Activated naive CD4-positive, alpha-beta T cell treated with anti-CD3 and anti-CD28 coated beads for 36 hours (primary cell): ENCODE measurements around the gene PPP3R1. TPM values are rescaled to one million over a fixed set of nuclear protein-coding genes. Genes with fewer than 3 reads are reported as not detected.

Source experiments
- CTCF ChIA-PET: fragments of 350-600 bp; sonication (Branson Sonifier 250); formaldehyde crosslinking; loops from one replicate; lab custom pipeline; 2021; ENCODE audit warnings: antibody characterized with exemption; lab: Charles Lee
- DNase-seq: peaks from one replicate; pipeline ENCODE4 v3.0.0-alpha.2; 2020
- H3K27ac Mint-ChIP-seq: one replicate; pipeline ENCODE4 v1.8.0; 2021; ENCODE audit warnings: mild to moderate bottlenecking, mixed read lengths
- H3K27me3 Mint-ChIP-seq: one replicate; pipeline ENCODE4 v1.8.0; 2021; ENCODE audit warnings: low read depth, mixed read lengths
- H3K36me3 Mint-ChIP-seq: one replicate; pipeline ENCODE4 v1.8.0; 2021; ENCODE audit warnings: low read depth, mixed read lengths
- H3K4me1 Mint-ChIP-seq: one replicate; pipeline ENCODE4 v1.8.0; 2021; ENCODE audit warnings: low read depth, mixed read lengths
- H3K4me3 Mint-ChIP-seq: one replicate; pipeline ENCODE4 v1.8.0; 2021; ENCODE audit warnings: mild to moderate bottlenecking, moderate library complexity, mixed read lengths
- H3K9me3 Mint-ChIP-seq: one replicate; pipeline ENCODE4 v1.8.0; 2021; ENCODE audit warnings: mixed read lengths
- intact Hi-C: fragments of 100-400 bp; cut with micrococcal nuclease; formaldehyde crosslinking; loops from one replicate; pipeline ENCODE4 v1.15.1; 2023
- total RNA-seq, 2 experiments: library from RNA; stranded (reverse); gene quantifications; one replicate each; pipeline ENCODE4 v1.2.3, GENCODE V29; 2021

Gene PPP3R1
- total RNA-seq, 2 experiments from 2014 or later: 61.3 to 63.5 TPM

DNA sequence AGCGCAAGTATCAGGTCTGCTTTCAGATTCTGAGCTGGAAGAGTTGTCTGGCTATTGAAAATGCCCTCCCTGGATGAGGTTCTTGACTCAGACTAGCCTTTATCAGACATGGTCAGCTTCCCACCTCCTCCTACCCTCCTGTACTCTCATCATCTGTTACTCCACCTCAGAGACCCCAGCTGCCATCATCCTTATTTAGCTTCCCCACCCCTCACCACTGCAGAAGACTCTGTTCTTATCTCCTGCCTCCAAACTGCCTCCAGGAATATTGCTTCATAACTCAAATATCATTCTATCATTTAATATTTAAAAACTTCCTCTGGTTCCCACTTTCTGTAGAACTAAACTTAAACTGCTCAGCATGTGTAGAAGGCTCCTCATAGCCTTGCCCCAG lies 31.1 kb upstream of the PPP3R1 start:
- CTCF ChIA-PET: interaction anchor here (0.7 to 3.9 kb wide), 15 partner anchors 10 to 165 kb away, joined by 3 to 60 read pairs (median 4); no protein-coding TSS in a partner anchor
- intact Hi-C loops: loop anchor here (1.0 to 2.0 kb wide), 3 partner anchors 33 to 157 kb away; no protein-coding TSS in a partner anchor
- no peaks in the 10 kb centered on the region for H3K4me1 Mint-ChIP-seq
- DNase-seq: no peak
- H3K36me3 Mint-ChIP-seq: no peaks in the 10 kb centered on the region
- H3K27me3 Mint-ChIP-seq: peaks cover 5% of the 10 kb centered on the region
- H3K27ac Mint-ChIP-seq: no peak overlapping the region
- no peak overlapping the region for H3K4me3 Mint-ChIP-seq
- H3K9me3 Mint-ChIP-seq: no peaks in the 10 kb centered on the region

DNA sequence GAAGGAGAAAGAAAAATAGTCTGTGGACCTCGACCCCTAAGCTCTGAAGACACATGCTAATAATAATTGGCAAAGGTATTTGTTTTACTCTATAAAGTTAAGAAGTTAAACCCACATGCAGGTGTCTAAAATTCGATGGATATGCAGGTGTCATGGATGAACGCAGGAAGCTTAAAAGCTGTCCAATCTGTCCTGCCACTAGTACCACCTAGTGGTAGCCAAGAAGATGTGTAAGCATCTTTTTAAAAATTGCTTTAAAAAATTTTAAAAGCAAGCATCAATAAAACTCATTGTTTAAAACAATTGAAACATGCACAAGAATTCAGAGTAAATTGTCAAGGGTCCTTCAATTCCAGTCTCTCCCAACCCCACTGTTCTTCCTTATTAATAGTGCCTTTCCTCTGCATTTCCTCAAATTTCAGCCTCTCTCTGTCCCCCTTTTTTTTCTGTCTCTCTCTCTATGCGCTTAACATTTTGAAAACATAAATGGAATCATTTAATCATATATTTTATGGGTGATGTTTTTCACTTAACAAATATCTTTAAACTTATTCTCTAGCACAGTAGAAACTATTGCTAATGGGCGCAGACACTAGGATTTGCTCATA lies 30.6 kb upstream of the PPP3R1 start:
- H3K27me3 Mint-ChIP-seq: peaks cover 2% of the 10 kb centered on the region
- no peak overlapping the region for H3K27ac Mint-ChIP-seq
- H3K4me3 Mint-ChIP-seq: no peak overlapping the region
- H3K36me3 Mint-ChIP-seq: no peaks in the 10 kb centered on the region
- CTCF ChIA-PET: interaction anchor here (0.6 to 3.9 kb wide), 25 partner anchors 11 to 164 kb away, joined by 3 to 60 read pairs (median 4); no protein-coding TSS in a partner anchor
- H3K9me3 Mint-ChIP-seq: no peaks in the 10 kb centered on the region
- peak; percentile 18 for DNase-seq
- intact Hi-C loops: loop anchor here (1.0 to 2.0 kb wide), 4 partner anchors 32 to 161 kb away; no protein-coding TSS in a partner anchor
- H3K4me1 Mint-ChIP-seq: no peaks in the 10 kb centered on the region

DNA sequence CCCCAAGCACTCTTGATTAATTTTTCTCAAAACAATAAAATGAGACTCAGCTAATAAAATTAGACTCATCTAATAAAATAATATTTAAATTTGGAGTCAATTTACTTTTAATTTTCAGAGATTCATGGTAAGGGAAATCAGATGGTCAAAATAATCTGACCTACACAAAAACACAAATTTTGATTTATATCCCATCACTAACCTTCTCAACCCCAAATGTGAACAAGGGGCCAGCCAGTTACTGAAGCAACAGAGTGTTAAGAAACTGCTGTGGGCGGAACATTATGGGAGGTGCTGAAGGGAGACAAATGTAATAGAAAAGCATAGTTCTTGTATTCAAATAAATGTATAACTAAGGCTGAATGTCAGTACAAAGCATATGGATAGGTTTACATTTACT lies 28.5 kb upstream of the PPP3R1 start:
- CTCF ChIA-PET: interaction anchor here (0.6 to 3.9 kb wide), 3 partner anchors 158 to 226 kb away, joined by 3 to 60 read pairs (median 3); no protein-coding TSS in a partner anchor
- H3K4me3 Mint-ChIP-seq: no peak overlapping the region
- H3K9me3 Mint-ChIP-seq: no peaks in the 10 kb centered on the region
- H3K4me1 Mint-ChIP-seq: no peaks in the 10 kb centered on the region
- intact Hi-C loops: no loop called here
- no peak overlapping the region for H3K27ac Mint-ChIP-seq
- H3K36me3 Mint-ChIP-seq: no peaks in the 10 kb centered on the region
- H3K27me3 Mint-ChIP-seq: peaks cover 4% of the 10 kb centered on the region
- no peak for DNase-seq

DNA sequence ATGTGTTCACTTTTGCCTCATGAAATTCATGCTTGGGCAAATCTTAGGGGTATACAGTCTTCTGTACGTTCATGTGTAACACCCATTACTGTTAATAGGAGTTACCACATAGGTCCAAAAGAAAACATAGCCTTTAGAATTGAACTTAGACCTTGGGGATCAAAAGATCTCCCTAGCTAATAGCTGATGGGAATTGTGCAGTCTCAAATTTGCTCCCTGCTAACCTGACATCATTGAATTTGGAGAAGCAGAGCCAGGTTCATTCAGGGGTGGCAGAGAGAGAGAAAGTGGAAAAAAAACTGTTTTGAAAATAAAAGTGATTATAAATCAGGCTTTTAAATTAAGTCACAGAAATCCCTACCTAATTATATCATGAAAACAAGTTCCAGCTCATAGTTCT lies 28.0 kb upstream of the PPP3R1 start:
- CTCF ChIA-PET: interaction anchor here (0.6 to 3.9 kb wide), 4 partner anchors 157 to 226 kb away, joined by 3 to 60 read pairs (median 4); no protein-coding TSS in a partner anchor
- no peak for DNase-seq
- Mint-ChIP-seq H3K4me3 (no peak overlapping the region), H3K36me3 (no peaks in the 10 kb centered on the region), H3K27ac (no peak overlapping the region), H3K4me1 (no peaks in the 10 kb centered on the region), H3K27me3 (peaks cover 4% of the 10 kb centered on the region), H3K9me3 (no peaks in the 10 kb centered on the region)
- intact Hi-C loops: no loop called here

DNA sequence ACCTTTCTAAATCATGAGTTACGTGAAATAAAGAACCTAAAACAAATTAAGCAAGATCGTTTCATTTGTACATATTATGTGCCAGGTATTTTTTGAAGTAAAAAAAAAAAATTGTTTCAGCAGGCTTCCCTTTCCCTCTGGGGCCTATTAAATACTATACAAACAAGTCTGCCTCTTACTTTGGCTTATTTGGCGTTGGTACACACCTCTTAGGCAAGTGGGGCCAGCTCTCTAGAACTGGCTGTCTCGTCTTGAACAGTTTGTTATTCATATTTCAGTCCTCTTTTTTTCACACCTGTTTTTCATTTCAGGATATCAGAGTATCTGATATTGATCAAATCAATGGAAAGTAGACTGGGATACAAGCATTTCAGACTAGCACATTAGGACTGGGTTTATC lies 27.4 kb upstream of the PPP3R1 start:
- intact Hi-C loops: no loop called here
- CTCF ChIA-PET: interaction anchor here (1.6 kb wide), 1 partner anchor 161 kb away, joined by 5 read pairs; no protein-coding TSS in a partner anchor

DNA sequence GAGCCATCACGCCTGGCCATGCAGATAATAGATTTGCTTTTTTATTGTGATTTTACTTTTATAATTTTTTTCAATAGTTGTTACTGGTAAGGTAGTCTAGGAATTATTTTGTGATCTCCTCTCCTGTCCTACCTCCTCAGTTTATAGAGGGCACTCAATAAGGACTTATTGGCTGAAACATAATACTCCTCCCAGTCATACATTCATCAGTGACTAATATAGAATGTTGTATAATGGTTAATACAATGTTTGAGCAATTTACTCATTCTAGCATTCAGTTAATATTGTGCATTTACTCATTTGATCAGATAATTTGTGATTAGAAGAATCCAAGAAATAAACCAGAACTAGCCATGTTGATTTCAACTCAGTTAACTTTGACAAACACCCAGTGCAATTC lies 25.8 kb upstream of the PPP3R1 start:
- H3K4me1 Mint-ChIP-seq: no peaks in the 10 kb centered on the region
- CTCF ChIA-PET: interaction anchor here (0.6 to 1.6 kb wide), 2 partner anchors 156 to 237 kb away, joined by 3 read pairs; no protein-coding TSS in a partner anchor

More for the DNA sequence above, 27.4 kb upstream of the PPP3R1 start:
- H3K27ac Mint-ChIP-seq: no peak overlapping the region
- no peaks in the 10 kb centered on the region for H3K36me3 Mint-ChIP-seq
- no peak overlapping the region for H3K4me3 Mint-ChIP-seq
- no peaks in the 10 kb centered on the region for H3K4me1 Mint-ChIP-seq
- peaks cover 4% of the 10 kb centered on the region for H3K27me3 Mint-ChIP-seq
- H3K9me3 Mint-ChIP-seq: no peaks in the 10 kb centered on the region
- no peak for DNase-seq

DNA sequence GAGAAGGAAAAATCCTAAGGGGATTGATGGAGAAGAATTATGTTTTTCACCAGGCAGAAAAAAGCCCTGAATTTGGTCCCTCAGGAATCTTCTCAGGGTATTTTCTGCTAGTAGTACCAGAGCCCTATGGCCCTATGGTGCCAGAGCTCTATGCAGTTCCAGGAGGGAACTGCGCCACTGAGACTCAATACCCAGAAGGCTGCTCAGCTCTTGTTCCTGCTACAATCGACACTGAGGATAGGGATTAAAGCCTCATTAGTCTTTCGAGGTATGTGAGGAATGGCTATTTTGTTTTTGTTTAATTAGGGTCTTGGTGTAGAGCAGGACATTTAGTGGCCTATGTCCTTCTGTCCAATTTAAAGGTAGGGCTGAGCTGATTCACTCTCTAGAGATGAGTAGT lies 21.7 kb upstream of the PPP3R1 start:
- Mint-ChIP-seq H3K36me3 (no peaks in the 10 kb centered on the region), H3K9me3 (no peaks in the 10 kb centered on the region), H3K4me3 (no peak overlapping the region), H3K4me1 (no peaks in the 10 kb centered on the region), H3K27ac (no peak overlapping the region), H3K27me3 (peaks cover 2% of the 10 kb centered on the region)
- DNase-seq: no peak
- CTCF ChIA-PET: interaction anchor here (0.5 kb wide), 1 partner anchor 67 kb away, joined by 5 read pairs; no protein-coding TSS in a partner anchor
- intact Hi-C loops: no loop called here

More for the DNA sequence above, 25.8 kb upstream of the PPP3R1 start:
- no peak for DNase-seq
- Mint-ChIP-seq H3K27me3 (peaks cover 2% of the 10 kb centered on the region), H3K27ac (no peak overlapping the region), H3K36me3 (no peaks in the 10 kb centered on the region), H3K9me3 (no peaks in the 10 kb centered on the region), H3K4me3 (no peak overlapping the region)
- intact Hi-C loops: no loop called here

DNA sequence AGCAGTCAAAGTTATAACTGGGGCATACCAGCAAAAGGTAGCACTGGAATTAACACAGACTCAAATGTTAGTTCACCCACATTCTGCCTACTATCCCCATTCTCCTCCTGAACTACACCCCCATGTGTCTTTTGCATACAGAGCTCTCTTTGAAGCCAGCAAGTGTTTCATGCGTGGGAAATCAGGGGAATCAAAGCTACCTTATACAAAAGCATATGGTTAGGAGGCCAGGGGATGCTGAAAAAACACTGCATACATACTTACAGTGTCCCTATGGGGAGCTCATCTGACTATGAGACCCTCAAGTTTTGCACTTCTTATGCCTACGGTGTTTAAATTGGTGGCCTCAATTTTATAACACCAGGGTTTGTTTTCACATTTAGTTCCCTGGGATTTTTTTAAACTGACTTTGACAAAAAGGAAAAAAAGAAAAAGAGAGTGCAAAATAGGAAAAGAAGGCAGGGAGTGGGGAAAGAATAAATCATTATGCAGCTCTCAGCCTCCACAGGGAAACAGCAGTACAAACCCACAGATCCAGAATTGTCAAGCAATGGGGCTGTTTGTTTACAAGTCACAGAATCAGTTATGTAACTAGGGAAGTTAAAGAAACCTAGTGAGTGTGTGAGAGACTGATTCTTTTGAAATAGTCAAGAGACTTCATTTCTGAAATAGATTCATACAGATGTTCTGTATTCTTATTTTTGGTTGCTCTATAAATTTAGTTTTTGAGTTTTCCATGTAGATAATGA lies 20.1 kb upstream of the PPP3R1 start:
- no peak overlapping the region for H3K27ac Mint-ChIP-seq
- CTCF ChIA-PET: interaction anchor here (0.6 to 1.2 kb wide), 3 partner anchors 13 to 150 kb away, joined by 3 read pairs; no protein-coding TSS in a partner anchor
- no peaks in the 10 kb centered on the region for H3K9me3 Mint-ChIP-seq
- H3K4me3 Mint-ChIP-seq: no peak overlapping the region
- intact Hi-C loops: no loop called here
- DNase-seq: no peak
- H3K27me3 Mint-ChIP-seq: peaks cover under 1% of the 10 kb centered on the region
- H3K36me3 Mint-ChIP-seq: peaks cover 2% of the 10 kb centered on the region
- H3K4me1 Mint-ChIP-seq: no peaks in the 10 kb centered on the region

DNA sequence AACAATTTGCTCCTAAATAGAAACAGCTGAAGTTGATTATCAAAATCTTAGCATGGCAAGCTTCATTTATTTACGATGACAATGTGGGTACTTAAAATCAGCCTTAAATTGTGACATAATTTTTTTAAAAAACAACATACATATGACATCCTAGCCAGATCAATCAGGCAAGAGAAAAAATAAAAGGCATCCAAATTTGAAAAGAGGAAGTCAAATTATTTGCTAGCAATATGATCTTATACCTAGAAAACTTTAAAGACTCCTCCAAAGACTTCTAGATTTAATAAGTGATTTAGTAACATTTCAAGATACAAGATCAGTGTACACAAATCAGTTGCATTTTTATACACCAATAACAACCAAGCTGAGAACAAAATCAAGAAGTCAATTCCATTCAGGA lies 14.3 kb upstream of the PPP3R1 start:
- no peak for DNase-seq
- Mint-ChIP-seq H3K4me1 (no peaks in the 10 kb centered on the region), H3K36me3 (peaks cover 2% of the 10 kb centered on the region), H3K27ac (no peak overlapping the region), H3K4me3 (no peak overlapping the region), H3K9me3 (no peaks in the 10 kb centered on the region), H3K27me3 (no peaks in the 10 kb centered on the region)
- CTCF ChIA-PET: interaction anchor here (1.2 to 1.6 kb wide), 2 partner anchors 16 to 145 kb away, joined by 3 read pairs; no protein-coding TSS in a partner anchor
- intact Hi-C loops: no loop called here

DNA sequence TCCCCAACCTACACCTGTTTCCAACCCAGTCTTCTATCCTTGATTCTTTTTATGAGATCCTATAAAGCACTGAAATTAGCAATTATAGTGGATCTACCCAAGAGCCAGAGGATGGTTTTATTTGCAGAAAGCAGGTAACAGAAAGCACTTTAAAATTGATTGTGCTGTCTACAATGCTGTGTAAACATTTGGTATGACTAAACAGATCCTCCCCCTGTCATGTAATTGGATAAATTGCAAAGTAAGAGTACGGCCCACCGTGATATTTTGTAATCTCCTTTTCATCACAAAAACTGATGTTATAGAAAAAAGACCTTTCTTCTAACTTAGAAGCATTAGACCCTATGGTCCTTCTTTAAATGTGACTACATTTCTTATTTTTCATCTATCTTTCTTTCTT lies 11.3 kb upstream of the PPP3R1 start:
- no peak for DNase-seq
- intact Hi-C loops: no loop called here
- Mint-ChIP-seq H3K4me3 (no peak overlapping the region), H3K36me3 (peaks cover 2% of the 10 kb centered on the region), H3K27me3 (no peaks in the 10 kb centered on the region), H3K27ac (no peak overlapping the region), H3K4me1 (no peaks in the 10 kb centered on the region), H3K9me3 (no peaks in the 10 kb centered on the region)
- CTCF ChIA-PET: no interaction called here

DNA sequence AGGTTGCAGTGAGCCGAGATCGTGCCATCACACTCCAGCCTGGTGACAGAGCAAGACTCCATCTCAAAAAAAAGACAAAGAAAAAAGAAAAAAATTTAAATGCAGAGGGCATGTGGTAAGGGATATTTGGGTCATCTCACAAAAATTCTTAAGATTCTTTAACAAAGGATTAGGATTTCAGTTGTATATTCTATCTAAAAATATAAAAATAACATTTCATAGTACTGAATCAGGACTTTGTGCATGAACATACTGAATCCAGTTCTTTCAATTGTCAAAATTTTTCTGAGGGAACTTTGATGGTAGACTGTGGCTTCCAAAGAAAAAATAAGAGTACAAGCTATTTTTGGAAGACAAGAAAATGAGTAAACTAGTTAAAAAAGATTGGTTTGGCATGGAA lies 6.5 kb upstream of the PPP3R1 start:
- no peak overlapping the region for H3K27ac Mint-ChIP-seq
- intact Hi-C loops: no loop called here
- no peaks in the 10 kb centered on the region for H3K9me3 Mint-ChIP-seq
- DNase-seq: no peak
- H3K4me1 Mint-ChIP-seq: peaks cover 23% of the 10 kb centered on the region
- H3K4me3 Mint-ChIP-seq: no peak overlapping the region
- no peaks in the 10 kb centered on the region for H3K27me3 Mint-ChIP-seq
- no peaks in the 10 kb centered on the region for H3K36me3 Mint-ChIP-seq
- CTCF ChIA-PET: no interaction called here

DNA sequence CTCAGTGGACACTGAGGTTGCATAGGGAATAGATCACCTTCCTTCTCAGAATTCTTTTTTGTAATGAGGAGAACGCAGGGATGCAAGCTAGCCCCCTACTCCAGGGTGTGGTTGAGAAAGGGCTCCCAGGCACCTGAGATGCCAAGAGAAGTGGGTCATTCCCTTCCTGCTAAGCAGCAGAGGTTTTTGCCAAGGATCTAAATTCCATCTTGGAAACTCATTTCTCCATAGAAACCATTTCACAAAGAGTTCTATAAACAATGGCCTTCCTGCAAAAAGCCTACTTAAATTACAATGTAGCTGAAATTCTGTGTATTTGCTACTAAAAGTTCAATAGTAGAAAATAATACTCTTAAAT lies 3.7 kb upstream of the PPP3R1 start:
- intact Hi-C loops: no loop called here
- CTCF ChIA-PET: no interaction called here
- no peak overlapping the region for H3K27ac Mint-ChIP-seq
- H3K9me3 Mint-ChIP-seq: no peaks in the 10 kb centered on the region
- H3K36me3 Mint-ChIP-seq: peaks cover 4% of the 10 kb centered on the region
- peaks cover 29% of the 10 kb centered on the region for H3K4me1 Mint-ChIP-seq
- H3K27me3 Mint-ChIP-seq: no peaks in the 10 kb centered on the region
- DNase-seq: no peak
- H3K4me3 Mint-ChIP-seq: no peak overlapping the region
